GM18867 (cell line): Measurements from ENCODE around the gene ANAPC16.
"Not testable (repeated sequence)": the region's sequence is repeated elsewhere in the genome, so short reads cannot be mapped to it uniquely, and the experiment has no call there.

ENCODE experiments used
- ATAC-seq: cut with Tn5 transposase; IDR thresholded peaks from one replicate; pipeline ENCODE4 v1.9.1; 2021; ENCODE audit warnings: mild to moderate bottlenecking, moderate library complexity; ENCODE audit not compliant: unreplicated experiment

ANAPC16 gene

DNA sequence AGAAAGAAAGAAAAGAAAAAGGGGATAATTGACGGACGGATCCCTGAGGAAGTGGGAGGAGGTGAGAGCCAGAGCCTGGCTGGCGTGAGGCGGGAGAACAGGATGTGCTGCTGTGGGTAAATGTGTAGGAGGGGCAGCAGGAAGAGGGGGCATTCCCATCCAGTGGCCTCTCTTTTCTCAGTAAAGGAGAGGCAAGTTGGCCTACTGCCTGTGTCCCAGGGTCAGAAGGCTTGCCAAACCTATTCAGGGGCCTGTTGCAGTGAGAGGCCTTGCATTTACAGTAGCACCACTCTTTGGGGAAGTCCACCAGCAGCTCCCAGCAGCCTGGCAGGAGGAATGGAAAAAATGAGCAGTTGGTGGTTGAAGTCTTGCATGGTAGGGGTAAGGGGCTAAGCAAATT is 26.9 kb downstream of the ANAPC16 start:
- no peak for ATAC-seq

DNA sequence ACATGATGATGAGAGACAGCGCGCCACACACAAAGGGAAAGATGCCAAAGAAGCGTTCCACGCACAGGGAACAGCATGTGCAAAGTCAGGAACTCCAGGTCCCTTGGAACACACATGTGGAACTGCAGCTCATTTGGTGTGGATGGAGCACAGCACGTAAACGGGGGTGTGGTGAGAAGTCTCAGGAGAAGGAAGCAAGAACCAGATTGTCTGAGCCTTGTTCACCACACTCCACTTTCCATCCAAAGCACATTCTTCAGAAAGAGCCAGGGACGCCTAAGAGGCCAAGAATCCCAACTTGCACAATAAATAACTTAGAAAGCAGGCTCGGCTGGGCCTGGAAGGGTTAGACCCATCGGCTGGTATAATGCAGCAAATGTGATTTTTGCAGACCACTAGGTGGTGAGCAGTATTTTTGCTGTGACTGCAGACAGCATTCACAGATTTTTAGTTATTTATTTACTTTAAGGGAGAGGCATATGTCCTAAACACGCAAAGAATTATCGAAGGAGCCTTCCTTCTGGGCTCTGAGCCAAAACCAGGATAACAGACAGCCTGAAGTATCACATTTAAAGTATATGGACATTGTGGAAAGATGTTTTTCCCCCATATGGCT is 28.1 kb downstream of the ANAPC16 start:
- ATAC-seq: no peak

DNA sequence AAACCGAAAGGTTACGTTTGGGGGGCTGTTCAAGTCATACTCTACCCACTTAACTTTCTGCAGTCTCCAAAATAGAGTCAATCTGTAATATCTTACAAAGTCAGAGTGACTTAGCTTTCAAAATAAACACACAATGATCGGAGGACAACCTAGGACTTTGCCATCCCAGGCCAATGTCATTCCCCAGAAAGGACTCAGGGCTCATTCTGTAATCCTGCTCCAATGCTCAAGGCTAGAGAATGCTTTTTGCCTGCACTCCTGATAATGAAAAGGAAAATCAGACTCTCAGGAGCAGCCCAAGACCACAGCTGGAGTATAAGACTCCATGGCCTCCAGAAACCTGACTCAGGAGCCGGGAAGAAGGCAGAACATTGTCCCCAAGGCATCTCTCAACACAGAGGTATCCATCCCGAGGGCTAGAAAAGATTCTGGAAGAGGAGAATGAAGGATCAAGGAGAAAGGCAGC is 28.8 kb downstream of the ANAPC16 start:
- no peak for ATAC-seq

DNA sequence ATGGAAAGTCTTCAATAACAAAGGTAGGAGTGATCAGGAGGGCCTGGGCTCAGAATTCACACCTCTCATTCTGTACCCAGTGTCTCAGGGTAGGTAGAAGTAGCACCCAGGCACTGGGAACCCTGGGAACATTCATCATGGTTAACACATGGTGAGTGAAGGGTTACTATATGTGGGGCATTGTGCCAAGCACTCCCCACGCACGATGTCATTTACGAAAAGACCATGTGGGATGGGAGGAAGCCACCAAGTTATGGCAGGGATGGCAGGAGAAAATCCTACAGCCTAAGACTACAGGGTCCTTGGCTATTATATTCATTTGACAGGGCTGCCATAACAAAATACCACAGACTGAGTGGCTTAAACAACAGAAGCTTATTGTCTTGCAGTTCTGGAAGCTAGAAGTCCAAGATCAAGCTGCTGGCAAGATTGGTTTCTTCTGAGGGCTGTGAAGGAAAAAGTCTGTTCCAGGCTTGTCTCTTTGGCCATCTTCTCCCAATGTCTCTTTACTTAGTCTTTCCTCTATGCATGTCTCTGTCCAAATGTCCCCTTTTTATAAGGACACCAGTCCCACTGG is 30.2 kb downstream of the ANAPC16 start:
- no peak for ATAC-seq

DNA sequence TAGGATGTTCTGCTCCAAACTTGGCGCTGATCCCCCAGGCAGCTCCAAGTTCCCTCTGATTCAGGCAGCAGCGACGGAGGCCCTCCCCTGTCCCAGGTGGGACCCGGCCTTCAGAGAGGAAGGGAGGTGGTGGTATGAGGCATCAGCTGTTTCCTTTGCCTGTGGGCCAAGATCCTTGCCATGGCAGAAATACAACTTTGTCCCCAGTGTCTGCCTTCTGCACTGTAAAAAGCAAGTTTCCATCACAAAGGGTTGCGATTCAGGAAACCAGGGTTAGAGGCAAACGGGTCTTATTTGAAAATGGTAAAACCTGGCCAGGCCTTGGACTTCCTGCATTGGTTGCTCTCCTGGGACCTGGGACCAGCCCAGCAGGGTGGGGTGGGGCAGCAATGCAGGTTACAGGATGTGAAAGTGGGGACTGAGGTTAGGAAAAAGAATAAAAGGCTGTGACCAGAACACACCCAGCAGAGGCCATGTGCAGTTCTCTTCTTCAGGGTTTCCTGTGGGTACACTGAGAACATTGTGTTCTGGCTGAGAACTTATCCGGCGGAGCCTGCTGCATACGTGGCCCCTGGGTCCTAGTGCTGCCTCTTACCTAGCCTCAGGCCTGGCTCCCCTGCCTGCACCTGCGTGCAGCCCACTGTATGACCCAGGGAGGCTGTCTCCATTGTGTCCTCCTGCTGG is 32.8 kb downstream of the ANAPC16 start:
- ATAC-seq: peak; percentile 86

DNA sequence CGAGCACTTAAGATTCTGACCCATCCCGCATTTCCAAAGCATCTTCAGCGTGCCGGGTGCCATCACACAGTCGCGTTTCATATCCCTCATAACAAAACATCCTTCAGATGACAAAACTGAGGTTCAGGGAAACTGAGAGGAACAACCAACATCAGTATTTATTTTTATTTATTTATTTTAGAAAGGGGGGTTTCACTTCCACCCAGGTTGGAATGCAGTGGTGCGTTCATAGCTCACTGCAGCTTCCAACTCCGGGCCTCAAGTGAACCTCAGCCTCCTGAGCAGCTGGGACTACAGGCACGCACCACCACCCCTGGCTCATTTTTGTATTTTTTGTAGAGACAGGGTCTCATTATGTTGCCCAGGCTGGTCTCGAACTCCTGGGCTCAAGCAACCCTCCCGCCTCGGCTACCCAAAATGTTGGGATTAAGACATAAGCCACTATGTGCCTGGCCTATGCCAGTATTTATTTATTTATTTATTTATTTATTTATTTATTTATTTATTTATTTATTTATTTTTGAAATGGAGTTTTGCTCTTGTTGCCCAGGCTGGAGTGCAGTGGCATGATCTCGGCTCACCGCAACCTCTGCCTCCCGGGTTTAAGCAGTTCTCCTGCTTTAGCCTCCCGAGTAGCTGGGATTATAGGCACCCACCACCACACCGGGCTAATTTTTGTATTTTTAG is 33.5 kb downstream of the ANAPC16 start:
- not testable (repeated sequence) for ATAC-seq

DNA sequence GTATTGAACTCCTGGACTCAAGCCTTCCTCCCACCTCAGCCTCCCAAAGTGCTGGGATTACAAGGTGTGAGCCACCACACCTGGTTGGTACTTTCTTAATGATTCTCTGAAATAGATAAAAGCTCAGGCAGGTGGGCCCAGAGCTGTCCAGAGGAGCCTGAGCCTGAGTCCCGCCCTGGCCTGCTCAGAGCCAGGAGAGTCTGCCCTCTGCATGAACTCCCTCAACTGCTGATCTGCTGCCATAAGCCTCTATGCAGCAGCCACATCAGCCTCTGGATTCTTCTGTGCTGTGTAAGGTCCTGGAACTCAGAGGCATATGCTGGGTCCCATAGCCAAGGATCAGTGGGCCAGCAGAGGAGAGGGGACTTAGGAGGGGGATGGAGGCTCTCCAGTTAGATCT is 34.9 kb downstream of the ANAPC16 start:
- ATAC-seq: no peak

DNA sequence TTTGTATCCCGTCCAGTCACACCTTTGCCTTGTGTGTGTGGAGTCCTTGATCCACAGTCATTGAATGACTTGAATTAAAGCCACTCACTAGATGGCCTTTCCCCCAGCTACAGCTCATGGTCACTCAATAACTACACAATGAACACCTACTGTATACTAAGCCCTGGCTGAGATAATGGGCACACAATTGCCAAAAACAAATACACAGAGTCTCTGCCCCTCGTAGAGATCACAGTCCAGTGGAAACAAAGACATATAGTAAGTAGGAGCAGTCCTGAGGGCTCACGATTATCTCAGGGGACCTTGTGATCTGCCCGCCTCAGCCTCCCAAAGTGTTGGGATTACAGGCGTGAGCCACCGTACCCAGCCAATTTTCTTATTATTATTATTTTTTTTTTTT is 35.8 kb downstream of the ANAPC16 start:
- no peak for ATAC-seq

DNA sequence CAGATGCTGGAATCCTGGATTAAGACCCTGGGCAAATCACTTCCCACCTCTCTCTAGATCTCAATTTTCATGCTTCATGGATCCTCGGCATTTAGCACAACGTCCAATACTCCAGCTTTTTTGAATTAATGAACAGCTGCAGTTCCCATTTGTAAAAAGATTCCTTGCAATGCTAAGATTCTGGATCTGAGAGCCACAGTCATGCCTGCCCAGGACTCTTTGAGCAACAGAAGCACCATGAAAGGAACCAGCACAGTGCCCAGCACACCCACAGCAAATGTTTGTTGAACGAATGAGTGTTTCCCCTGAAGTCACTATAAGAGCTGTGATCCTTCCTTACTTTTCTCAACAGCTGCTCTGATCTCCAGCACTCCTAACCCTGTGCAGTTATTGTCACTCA is 37.2 kb downstream of the ANAPC16 start:
- no peak for ATAC-seq

DNA sequence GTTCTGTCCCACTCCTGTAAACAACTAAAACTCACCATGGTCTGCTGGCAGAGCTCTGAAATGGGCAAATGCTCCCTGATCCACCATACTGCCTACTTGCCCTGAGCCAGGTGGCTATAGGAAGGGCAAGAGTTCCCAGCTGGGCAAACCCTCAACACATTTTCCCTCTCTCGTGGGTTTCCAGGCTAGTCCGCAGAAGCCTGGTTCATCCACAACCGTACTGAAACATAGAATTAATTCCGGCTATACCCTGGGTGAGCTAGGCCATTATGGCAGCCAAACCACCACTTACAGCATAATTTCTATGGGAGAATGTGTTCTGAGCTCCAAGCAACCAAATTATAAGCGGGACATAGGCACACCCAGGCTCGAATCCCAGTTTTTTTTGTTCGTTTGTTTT is 37.8 kb downstream of the ANAPC16 start:
- no peak for ATAC-seq

DNA sequence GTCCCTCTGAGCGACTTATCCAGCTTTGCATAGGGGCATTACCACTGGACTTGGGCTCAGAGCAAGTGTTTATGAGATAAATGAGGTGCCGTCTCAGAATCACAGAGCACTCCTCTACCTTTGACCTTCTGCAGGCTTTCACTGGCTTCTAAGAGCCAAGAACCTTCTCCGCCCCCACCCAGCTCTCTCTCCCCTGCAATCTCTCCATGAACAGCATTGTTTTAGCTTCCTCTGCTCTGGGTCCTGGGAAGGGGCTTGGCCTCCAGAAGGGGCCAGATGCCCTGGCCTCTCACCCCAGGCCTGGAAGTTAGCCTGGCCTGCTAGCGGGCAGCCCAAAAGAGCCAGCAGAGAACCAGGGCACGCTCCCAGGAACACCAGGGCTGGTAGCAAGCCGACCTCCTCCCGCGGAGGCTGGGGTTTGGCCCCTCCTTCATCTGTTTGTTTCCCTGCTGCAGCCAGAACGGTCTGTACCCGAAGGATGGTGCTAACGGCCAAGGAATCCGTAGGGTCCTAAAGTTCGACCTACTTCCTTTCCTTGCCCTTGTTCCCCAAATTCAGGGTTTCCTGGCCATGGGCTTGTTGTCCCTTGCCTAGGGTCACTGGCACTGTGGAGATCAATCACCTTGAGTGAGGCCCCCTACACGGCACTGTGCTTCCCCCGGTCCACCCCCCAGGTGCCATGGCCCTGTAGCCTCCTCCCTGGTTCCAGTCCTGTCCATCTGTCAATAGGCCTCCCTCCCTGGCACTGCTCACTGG is 39.2 kb downstream of the ANAPC16 start:
- no peak for ATAC-seq

DNA sequence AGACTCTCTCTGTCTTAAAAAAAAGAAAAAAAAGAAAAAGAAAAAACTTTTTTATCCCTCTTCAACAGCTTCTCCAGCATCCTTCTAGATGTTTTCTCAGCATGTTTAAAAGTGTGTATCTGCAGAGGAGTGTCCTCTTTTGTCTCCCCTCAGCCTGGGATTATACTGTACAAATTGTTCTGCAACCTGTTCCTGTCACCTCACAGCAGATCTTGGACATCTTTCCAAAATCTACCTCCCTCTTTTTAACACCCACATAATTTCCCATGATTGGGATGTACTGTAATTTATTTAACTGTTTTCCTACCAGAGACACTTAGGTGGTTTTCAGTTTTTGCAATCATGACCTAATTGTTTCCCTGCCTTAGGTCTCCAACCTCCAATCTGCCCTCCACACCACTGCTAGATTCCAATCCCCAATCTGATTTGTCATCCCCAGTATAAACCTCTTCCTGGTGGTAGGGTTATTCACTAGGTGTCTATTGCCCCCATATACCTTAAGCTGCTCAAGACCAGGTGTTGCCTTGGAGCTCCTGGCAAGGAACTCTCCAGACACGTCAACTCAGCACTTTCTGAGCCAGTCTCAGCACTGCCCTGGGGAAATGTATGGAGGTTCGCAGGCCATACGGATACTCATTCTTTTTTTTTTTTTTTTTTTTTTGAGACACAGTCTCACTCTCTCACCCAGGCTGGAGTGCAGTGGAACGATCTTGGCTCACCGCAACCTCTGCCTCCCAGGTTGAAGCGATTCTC is 40.3 kb downstream of the ANAPC16 start:
- ATAC-seq: no peak

DNA sequence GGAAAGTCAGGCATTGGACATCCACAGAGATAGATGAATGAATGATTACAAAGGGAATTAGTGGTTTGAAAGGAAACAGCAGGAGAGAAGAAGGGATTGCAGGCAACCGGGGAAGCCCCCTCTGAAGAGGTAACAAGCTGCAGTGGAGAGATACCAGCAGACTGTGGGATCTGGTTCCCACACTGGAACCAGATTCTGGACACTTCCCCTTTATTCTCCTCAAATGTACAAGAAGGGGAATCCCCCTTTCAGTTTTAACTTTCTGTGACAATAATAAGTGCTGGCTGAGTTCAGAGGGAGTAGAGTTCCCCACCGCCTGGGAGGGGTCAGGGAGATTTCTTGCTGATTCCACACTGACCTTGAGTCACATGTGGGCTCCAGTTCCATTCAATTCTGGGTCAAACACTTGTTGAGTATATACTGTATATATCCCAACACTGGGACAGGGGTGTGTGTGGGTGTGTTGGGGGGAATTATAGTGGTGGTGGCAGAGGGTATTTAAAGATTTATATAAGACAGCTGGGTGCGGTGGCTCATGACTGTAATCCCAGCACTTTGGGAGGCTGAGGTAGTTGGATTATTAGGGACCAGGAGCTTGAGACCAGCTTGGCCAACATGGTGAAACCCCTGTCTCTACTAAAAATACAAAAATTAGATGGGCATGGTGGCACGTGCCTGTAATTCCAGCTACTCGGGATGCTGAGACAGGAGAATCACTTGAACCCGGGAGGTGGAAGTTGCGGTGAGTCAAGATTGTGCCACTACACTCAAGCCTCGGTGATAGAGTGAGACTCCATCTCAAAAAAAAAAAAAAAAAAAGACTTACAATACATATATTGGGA is 41.5 kb downstream of the ANAPC16 start:
- ATAC-seq: no peak

DNA sequence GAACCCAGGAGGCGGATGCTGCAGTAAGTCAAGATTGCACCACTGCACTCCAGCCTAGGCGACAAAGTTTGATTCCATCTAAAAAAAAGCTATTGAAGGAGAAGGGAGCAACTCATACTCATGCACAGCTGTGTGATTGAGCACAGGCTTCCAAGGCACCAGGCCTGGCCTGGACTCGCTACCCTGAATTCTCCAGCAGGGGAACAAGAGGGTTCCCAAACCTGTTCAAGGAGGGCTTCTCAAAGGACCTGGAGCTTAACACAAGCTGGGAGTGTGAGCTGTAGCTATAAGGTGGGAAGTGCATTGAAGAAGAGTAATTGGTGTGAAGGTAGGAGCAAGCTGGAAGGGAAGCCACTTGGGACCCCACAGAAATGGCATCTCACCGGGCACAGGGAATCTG is 42.8 kb downstream of the ANAPC16 start:
- no peak for ATAC-seq

DNA sequence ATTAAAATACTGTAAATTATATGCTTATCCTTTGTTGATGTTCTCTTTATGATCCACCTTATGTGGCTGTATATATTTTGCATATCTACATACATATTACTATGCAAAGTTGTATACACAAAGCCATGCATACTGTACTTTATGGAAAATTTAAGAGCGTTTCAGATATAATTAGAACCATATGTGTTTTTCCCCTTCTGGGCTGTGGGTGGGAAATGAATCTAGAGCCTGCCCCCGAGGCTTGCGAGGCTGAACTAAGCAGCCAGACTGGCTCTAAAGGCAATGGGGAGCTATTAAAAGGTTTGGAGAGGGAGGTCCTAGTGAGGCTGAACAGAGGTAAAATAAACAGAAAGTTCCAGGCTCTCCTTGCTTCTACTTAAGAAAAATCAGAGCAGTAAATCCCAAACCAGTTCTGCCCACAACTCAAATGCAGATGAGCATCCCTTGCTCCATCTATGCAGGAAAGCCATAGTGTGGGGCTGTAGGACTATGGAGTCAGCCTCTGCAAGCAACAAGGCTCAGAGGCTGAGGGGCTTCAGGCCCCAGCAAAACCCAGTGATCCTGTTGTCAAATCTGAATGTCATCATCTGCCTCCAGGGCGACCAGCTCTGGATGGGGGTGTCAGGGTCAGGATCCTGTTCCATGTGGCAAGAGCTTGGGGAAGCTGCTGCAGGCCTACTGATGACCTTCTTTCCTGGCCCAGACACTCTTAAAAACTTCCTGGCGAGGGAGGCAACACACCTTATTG is 43.9 kb downstream of the ANAPC16 start:
- no peak for ATAC-seq

DNA sequence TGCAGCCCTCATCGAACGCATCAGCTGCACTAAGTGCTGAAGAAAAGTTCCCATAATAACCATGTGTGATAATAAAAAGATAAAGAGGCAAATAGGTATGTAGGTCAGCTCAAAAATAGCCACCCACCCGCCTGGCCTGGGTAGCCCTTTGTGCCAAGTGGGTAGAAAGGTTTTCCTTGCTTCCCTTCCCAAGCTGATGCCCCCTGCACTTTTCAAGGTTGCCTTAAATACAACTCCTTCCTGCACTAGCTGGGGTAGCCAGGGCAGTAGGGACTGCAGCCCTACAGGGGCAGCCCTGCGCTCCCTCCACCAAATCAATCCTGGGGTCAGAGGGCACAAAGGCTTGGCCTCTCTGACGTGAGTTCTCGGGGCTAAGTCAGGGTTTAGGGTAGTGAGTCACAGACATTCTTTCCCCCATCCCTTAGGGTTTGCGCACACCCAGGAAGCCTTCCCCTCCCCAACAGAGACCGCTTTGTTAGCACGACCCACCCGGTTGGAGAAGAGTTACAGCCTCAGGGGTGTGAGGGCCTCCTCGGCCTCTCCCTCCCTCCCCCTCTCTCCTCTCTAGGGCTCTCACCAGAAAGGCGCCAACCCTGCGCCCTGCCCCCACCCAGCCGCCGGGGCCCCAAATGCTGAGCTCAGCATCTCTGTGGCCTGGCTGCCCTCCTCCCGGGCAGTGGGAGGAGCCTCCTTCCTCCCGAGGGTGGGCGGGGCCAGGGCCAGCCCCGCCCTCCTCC is 44.6 kb downstream of the ANAPC16 start:
- peak; percentile 70 for ATAC-seq

DNA sequence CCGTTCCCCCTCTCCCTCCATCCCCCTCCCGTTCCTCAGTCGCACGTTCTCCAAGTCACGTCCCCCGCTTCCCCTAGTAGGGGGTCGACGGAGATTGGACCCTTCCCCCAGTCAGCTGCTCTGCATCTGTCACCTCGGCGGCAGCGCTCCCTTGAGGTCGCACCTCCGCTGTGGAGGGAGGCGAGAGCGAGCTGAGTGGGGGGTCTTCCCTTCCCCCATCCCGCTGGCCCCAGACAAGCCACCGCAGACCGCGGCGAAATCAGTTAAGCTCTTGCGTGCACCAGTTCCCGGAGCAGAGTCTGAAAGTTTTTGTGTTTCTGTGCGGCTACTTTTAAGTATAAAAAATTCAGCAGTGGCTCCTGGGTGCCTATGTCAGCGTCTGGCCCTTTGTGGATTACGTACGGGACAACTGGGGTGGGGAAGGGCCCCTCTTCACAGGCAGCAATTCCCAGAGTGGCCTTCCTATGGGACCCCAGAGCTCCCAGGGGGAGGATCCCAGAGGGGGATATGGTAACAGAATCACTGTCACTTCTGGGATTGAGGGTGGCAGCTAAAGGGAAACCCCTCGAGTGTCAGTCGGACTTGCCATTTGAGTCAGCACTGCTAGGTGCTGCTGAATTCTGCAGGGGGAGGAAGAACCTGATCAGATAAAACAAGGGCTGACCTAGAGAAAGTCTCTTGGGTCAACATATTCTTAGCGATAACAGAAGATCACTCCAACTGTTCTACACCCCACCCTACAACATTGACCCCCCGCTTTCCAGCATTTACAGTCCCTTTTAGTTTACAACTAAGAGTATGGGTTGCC is 45.4 kb downstream of the ANAPC16 start:
- peak; percentile 44 for ATAC-seq
